SKM-1 treated with dmso at 0.1 percent for 144 hours (cell line): ENCODE data around the gene GNAI3.

Source experiments
- DNase-seq: peaks from one replicate; lab custom pipeline; 2025; ENCODE audit not compliant: unreplicated experiment; lab: John Stamatoyannopoulos, UW

Gene GNAI3

GRCh38 chr1:109592916-109593315 is 44.5 kb downstream of the GNAI3 start:
- DNase-seq = no peak

- no peak for DNase-seq
Observed at GRCh38 chr1:109595531-109595930, 47.1 kb downstream of the GNAI3 start.

- no peak for DNase-seq
Observed at GRCh38 chr1:109598156-109598555, 49.7 kb downstream of the GNAI3 start.

DNA sequence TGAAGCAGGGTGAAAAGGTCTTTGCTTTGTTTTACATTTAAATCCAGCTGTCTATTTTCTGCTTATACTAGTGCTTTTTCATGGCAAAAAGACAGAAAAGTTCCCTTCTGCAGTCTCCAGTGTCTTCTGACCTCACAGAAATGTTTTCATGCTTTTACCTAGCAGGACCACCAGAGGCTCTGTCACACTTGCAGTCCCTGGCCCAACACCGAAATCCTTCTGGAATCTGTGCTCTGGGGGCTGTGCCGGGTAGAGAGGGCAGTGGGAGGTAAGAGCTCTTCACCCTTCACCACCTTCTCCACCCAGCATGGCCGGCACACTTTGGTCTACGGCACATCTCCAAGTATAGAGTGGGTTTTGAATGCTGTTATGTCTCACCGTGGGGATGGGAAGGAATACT is 50.2 kb downstream of the GNAI3 start:
- no peak for DNase-seq

DNA sequence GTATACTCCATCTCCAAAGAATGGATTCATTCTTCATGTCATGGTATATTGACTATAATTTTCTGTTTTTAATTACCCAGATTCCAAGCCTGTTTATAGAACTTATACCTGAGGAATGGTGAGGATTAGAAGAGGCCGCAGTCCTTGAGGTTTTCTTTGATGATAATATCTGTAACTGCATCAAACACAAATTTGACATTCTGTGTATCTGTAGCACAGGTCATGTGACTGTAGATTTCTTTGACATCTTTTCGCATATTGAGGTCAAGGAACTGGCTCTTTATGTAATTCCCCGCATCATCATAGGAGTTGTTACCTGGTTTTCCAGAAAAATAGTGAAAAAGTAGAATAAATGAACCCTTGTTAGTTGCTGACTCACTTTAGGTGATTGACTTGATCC is 54.8 kb downstream of the GNAI3 start:
- no peak for DNase-seq

GRCh38 chr1:109605381-109605780 is 57.0 kb downstream of the GNAI3 start:
- no peak for DNase-seq

GRCh38 chr1:109609881-109610280 is 61.5 kb downstream of the GNAI3 start:
- no peak for DNase-seq

DNA sequence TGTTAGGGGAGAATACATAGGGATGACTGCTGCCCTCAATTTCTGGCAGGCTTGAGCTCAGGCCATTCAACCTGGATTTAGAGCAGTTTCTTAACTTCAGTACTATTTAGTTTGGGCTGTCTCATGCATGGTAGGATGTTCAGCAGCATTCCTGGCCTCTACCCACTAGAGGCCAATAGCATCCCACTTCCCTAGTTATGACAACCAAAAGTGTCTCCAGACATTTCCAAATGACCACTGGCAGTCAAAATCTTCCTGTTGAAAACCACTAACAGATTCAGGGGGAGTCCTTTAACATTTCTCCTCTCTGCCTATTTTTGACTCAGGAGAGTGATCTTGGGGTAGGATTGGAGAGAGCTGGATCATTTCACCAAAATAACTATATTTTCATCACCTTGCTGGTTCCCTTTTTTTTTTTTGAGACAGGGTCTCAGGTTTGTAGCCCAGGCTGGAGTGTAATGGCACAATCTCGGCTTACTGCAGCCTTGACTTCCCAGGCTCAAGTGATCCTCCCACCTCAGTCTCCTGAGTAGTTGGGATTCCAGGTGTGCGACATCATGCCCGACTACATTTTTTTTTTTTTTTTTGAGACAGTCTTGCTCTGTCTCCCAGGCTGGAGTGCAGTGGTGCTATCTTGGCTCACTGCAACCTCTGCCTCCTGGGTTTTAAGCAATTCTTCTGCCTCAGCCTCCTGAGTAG is 62.3 kb downstream of the GNAI3 start:
- no peak for DNase-seq

DNA sequence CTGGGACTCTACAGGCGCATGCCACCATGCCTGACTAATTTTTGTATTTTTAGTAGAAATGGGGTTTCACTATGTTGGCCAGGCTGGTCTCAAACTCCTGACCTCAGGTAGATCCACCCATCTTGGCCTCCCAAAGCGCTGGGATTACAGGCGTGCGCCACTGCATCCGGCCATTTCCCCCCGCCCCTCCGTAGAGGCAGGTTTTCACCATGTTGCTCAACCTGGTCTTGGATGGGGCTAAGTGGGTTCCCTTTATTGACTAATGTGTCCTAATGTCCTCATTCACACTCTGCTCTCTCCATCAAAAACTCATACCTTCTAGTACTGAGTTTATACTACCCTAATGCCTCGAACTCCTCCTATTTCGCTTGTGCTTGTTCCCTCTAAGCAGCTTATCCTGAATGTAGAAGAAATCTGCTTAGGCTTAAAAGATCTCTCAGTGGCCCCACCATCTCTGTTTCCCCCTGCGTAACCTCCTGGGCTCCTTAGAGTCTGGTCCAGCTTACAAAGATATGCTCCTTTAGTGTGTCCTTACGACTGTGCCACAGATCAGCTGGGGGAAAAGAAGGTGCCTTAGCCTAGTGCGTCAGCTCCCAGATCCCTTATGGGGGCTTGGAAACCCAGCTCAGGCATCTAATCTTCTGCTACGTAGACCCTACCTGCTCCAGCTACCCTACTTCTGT is 63.0 kb downstream of the GNAI3 start:
- no peak for DNase-seq

GRCh38 chr1:109613361-109614147 is 65.1 kb downstream of the GNAI3 start:
- DNase-seq = no peak

DNA sequence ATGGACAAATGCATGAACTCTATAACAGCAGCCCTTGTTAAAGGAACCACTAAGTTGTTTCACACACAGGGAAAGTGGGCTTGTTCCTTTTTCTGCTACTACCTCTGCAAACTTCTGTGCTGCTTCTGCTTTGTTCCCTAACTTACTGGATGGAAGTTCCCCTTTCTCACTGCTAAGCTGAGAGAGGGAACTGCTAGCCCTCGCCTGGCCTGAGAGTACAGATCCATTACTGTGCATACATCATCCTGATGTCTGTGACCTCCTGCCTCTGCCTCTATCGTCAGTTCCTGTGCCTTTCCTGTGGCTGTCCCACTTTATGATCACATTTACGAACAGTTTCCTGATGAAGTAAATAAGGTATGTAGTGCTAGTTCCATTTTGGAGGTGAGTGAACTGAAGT is 67.5 kb downstream of the GNAI3 start:
- peak; percentile 99 for DNase-seq

DNA sequence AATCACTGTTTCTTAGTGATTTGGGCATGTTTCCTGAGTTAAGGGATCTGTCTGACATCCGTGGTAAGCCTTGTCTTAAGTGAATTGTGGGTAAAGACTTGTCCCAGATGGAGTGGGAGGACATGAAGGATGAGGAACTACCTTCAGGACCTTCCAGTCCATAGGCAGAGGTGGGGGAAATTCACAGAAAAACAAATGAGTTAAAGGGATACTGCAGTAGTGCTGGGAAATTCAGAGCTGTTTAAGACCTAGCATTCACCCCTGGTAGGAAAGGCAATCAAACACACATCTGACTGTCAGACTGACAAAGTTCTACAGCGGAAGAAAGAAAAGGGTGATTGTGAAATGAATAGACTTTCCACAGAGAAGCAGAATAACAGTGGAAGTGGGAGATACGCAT is 68.0 kb downstream of the GNAI3 start:
- no peak for DNase-seq

DNA sequence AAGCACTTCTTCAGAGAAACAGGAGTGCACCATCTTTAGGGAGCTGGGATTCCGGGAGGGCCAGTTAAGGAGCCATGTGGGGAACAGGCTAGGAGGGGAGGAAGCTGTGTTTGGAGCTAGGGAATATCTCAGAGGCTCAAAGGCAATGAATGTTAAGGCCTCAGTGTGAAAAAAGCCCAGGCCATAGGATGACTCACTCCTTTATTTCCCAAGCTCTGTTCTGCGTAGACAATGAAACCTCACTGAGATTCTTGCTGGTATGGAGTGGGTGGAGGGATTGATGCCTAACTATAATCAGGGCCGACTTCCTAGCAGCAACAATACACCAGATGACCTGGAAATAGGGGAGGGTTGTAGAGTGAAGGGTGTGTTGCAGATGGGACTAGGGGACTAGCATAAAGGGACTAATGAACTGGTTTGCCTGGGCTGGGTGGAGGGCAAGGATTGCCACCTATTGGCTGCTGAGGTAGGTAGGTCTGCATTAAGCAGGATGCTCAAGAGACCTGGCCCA is 68.9 kb downstream of the GNAI3 start:
- DNase-seq = peak; percentile 48

DNA sequence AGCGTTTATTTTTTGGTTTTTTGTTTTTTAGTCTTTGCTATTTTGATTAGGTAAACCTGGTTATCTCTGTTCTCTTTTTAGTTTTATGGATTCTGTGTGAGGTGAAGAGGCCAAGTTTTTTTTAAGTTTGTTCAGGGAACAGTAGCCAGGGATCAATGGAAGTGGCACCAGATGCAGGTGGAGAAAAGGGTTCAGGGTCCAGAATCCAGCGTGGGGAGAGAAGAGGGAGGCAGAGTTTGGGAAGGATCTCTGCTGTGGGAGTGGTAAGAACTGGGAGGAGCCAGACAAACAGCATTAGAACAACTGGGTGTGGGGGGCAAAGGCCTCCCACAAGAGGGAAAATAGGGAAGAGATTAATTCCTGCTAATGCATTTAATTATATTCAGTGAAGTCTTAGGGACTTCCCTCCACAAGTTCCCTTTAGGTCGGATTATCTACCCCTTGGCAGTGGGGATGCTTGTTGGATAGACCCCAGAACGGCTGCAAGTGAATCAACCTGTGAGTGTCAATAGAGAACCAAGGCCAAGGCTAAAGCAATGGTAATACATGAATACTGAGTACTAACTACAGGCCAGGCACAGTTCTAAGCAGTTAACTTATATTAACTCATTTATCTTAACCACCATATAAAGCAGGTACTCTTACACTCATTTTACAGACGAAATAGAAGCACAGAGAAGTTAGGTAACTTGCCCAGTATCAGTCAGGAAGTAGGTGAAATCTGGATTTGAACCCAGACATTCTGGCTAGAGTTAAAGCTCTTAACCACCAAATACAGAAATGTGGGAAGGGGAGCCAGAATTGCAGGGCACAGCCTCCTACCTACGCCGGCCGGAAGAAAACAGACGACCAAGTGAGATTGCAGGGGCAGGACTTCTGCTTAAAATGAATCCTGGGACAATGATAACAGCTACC is 70.5 kb downstream of the GNAI3 start:
- DNase-seq = no peak

DNA sequence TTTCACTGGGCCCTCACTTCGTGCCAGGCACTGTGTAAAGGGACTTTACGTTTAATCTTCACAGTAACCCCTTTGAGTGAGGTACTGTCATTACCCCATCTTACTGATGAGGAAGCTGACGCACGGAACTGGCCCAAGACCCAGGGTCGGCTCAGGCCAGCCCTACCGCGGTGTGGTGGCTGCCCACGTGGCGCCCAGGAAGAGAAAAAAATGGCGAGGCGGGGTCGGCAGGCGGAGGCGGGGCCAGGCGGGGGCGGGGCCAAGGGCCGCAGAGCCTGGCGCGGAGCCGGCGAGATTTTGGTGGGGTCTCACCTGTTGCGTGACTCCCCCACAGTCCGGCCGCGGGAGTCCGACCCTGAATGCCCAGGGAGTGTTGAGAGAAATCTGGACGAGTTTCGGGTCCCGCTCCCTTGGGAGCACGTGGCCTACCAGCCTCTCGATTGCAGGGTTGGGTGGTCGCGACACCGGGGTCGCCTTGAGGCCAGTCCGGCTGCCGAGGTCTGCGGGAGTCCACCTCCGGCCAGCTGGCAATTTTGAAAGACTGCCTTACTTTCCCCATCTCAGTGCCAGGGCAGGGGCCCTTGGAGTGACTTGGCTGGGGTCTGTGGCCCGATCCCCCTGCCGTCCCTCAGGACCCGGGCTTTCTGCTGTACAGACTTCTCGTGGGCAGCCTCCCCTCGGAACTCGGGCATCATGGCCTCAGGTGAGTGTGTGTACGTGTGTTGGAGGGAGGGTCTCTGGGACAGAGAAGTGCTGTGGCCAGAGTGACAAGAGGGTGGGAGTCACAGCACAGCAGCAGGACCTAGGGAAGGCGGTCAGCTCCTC is 71.4 kb downstream of the GNAI3 start, which contains the start of the genes AMPD2 and GNAT2:
Gene AMPD2 (plus strand): TSS at position 262 of the 825 bp plus-strand sequence. CDS start 1,339 bp downstream, outside the sequence.
Gene GNAT2 (minus strand): TSS at position 41 of the 825 bp plus-strand sequence. CDS start 6,746 bp downstream, outside the sequence.
- DNase-seq = peak; percentile 86

- no peak for DNase-seq
Observed at GRCh38 chr1:109620401-109620791, 72.0 kb downstream of the GNAI3 start.

- DNase-seq = peak; percentile 97
Observed at GRCh38 chr1:109620841-109621286, 72.4 kb downstream of the GNAI3 start.

DNA sequence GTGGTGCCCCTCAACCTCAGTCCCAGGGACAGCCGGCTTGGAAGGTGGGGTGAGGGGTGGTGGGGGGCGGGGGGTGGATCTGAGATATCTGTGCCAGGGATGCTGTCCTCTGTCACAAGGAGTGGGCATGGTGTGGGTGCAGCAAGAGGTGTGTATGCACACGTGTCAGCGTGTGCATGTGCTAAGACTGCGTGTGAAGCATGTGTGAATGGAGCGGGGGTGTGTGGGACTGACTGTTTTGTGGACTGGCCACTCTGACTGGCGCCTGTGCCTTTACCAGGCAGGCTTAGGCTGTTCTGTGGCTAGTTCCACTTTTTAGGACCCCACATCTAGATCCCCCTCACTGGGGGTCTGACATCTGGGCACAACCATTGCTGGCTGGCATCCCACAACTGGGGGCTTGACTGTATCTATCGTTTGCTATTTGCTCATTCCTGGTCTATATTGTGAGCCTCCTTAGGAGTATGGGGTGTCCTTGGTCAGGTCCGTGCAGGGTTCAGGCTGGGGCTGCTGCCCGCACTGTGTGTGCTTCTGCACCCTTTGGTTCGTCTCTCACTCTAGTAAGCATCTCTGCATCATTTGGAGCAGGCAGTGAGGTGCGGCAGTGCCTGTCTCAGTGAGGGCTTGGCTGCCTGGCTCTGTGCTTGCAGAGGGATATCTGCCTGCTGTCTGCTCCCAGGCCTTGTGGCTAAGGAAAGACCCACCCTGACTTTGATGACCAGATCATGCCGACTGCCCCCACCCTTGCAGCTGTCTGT is 73.1 kb downstream of the GNAI3 start:
- DNase-seq = no peak
